ENCODE measurements around the gene STH. TPM values are rescaled to one million over a fixed set of nuclear protein-coding genes. Genes with fewer than 3 reads are reported as not detected.

STH gene
- total and polyA plus RNA-seq, 2 experiments from 2014 or later: 0.55 TPM; not detected in 1

- Histone ChIP-seq H3K79me2 (replicated peaks; ENCODE audit: insufficient read depth) (no peaks in the 10 kb centered on the region), H3K36me3 (ENCODE audit: insufficient read depth) (peaks cover 11% of the 10 kb centered on the region; the same call in 1 of the 2 replicates), H4K20me1 (replicated peaks; ENCODE audit: insufficient read depth) (peaks cover 7% of the 10 kb centered on the region), H2AFZ (no peak overlapping the region), H3K4me1 (ENCODE audit: insufficient read depth) (peaks cover 41% of the 10 kb centered on the region), H3K9me2 (ENCODE audit: insufficient read depth) (no peaks in the 10 kb centered on the region), H3K27ac (ENCODE audit: low read depth) (no peak overlapping the region), H3K4me3 (no peak overlapping the region), H3F3A (replicated peaks; ENCODE audit: low read depth) (peaks cover 8% of the 10 kb centered on the region), H3K4me2 (no peak overlapping the region), H3K27me3 (ENCODE audit: insufficient read depth) (no peaks in the 10 kb centered on the region)
- DNase-seq (ENCODE audit: low spot score) (no peak), ATAC-seq (peak; percentile 44)
- H3K4me1 Mint-ChIP-seq: peaks cover 51% of the 10 kb centered on the region
- H3K9me3 Mint-ChIP-seq: no peaks in the 10 kb centered on the region
- H3K27me3 Mint-ChIP-seq (ENCODE audit: insufficient read depth, low read depth, poor library complexity): peaks cover 30% of the 10 kb centered on the region
- H3K4me3 Mint-ChIP-seq: no peak overlapping the region; the same call in 2 of the 3 replicates
- TF ChIP-seq EZH2phosphoT487 (IDR thresholded peaks at IDR 0.05; ENCODE audit: unreplicated experiment) (no peak), POLR2AphosphoS5 (IDR thresholded peaks at IDR 0.05; ENCODE audit: low read depth) (no peak), ZNF331 (CRISPR knock-in tag; IDR thresholded peaks at IDR 0.05; ENCODE audit: low read depth) (no peak), EZH2 (IDR thresholded peaks at IDR 0.05; ENCODE audit: low read depth, unreplicated experiment) (no peak), NANOG (IDR thresholded peaks at IDR 0.05; ENCODE audit: borderline replicate concordance) (no peak), STAT1 (IDR thresholded peaks at IDR 0.05; ENCODE audit: unreplicated experiment) (no peak), CTCF (conservative IDR thresholded peaks at IDR 0.05; ENCODE audit: low read depth in 2 of 2) (no peak), ZNF114 (CRISPR knock-in tag; IDR thresholded peaks at IDR 0.05) (no peak), REST (IDR thresholded peaks at IDR 0.05; ENCODE audit: unreplicated experiment) (no peak), CREB1 (CRISPR knock-in tag; IDR thresholded peaks at IDR 0.05; ENCODE audit: low read depth) (no peak), JUNB (IDR thresholded peaks at IDR 0.05; ENCODE audit: unreplicated experiment) (no peak), ZNF462 (CRISPR knock-in tag; IDR thresholded peaks at IDR 0.05) (no peak), ETS1 (IDR thresholded peaks at IDR 0.05) (no peak)
- H3K36me3 Mint-ChIP-seq (ENCODE audit: low read depth): peaks cover 49% of the 10 kb centered on the region
- H3K27ac Mint-ChIP-seq: peak overlapping the region; percentile 38; the same call in 1 of the 2 replicates
Measured at GRCh38 chr17:46028374-46028773, 29.3 kb downstream of the STH start.

Measured in GM23338 (cell line).